Dermis blood vessel endothelial cell (primary cell): ENCODE data around the gene RBM47. TPM values are rescaled to one million over a fixed set of nuclear protein-coding genes. Genes with fewer than 3 reads are reported as not detected.
"Not testable (repeated sequence)": the region's sequence is repeated elsewhere in the genome, so short reads cannot be mapped to it uniquely, and the experiment has no call there.

Experiments
- DNase-seq: peaks from one replicate; pipeline ENCODE4 v3.0.0; 2010
- total RNA-seq: library from RNA; depleted of rRNA; stranded (reverse); fragments of >200 nt; gene quantifications from 2 replicates; pipeline ENCODE4 v1.2.3, GENCODE V29; 2014

The RBM47 gene
- total RNA-seq, 1 donor from 2014 or later = 1.0 TPM

- DNase-seq = no peak
These were observed 191.2 kb downstream of the RBM47 start for GRCh38 chr4:40438384-40439026.

DNA sequence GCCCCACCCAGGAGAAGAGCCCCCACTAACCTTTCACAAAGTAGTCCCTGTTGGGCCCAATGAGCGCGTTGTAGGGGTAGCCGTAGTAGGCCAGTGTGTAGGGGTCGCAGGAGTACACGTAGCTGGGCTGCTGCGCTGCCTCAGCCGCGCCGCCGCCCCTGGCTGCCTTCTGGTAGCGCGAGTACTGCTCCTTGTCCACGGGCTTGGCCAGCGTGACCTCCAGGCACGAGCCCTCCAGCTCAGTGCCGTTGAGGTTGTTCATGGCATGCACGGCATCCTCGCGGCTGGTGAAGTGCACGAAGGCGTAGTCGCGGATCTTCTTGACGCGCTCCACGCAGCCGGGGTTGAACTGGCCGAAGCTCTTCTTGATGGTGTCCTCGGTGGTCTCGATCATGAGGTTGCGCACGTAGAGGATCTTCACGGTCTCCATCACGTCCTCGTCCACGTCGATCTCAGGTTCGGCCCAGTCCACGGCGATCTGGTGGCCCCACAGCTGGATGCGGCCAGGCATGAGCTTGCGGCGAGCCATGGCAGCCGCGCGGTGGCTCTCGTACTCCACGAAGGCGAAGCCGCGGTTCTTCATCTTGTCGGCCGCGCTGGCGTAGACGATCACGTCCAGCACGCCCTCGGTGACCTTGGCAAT, 191.8 kb downstream of the RBM47 start:
- DNase-seq = no peak

GRCh38 chr4:40435306-40435705, 194.4 kb downstream of the RBM47 start:
- not testable (repeated sequence) for DNase-seq

GRCh38 chr4:40434126-40434687, 195.5 kb downstream of the RBM47 start:
- DNase-seq = no peak

- DNase-seq = no peak
These were observed 197.2 kb downstream of the RBM47 start for GRCh38 chr4:40432504-40432903.

DNA sequence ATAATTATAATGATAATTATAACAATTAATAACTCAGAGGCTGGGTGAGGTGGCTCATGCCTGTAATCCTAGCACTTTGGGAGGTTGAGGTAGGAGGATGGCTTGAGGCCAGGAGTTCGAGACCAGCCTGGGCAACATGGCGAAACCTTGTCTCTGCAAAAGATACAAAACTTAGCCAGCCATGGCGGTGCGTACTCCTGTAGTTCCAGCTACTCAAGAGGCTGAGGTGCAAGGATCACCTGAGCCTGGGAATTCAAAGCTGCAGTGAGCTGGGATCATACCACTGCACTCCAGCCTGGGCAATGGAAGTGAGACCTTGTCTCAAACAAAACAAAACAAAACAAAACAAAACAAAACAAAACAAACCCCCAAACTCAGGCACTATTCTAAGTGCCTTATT, 201.8 kb downstream of the RBM47 start:
- DNase-seq = not testable (repeated sequence)

DNA sequence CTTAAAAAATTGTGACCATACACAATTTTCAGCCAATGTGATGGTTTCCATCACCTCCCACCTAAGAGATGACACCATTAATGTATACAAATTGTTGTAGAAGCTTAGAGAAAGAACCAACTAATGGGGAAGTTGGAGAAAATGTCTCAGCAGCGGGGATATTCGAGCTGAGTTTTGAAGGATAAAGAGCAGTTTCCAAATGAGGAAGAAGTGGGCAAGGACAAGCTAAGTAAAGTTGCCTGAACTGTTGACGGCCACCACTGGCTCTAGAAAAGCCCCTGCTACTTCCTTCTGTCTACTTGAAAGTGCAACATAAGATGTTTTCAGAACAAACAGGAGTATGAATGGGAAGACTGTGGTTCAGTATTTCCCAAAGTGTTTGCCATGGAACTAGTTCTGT, 202.5 kb downstream of the RBM47 start:
- no peak for DNase-seq

DNA sequence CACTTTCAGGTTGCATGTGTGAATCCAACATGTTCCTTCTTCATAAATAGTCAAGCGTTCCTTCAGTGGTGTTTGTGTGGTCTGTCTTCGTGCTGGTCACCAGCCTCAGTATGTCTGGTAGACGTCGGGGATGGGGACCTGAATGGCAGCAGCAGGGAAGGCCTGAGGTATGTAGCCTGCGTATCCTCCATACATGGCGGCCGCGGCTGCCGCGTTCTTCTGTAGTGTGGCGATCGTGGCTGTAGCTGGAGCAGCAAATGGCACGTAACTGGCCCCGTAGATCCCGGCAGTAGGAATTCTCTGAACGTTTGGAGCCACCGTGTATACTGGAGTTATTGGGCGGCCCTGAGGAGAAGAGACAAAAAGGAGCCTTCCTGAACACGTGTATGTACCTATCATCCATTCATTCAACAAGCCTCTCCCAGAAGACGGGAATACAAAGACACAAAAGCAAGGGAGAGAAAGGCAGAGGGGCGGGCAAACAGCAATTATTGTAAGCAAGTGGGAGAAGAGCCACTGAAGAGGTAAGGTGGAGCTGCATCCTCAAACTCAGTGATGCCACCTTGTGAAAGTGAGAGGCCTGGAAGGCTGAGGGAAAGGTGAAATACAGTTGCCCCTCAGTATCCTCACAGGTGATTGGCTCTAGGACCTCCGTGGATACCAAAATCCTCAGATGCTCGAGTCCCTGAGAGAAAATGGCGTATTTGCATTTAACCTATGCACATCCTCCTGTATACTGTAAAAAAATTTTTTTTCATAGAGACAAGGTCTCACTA, 203.7 kb downstream of the RBM47 start:
- DNase-seq = no peak

GRCh38 chr4:40423735-40424134, 205.9 kb downstream of the RBM47 start:
- DNase-seq = no peak

GRCh38 chr4:40421839-40422708, 207.6 kb downstream of the RBM47 start:
- DNase-seq = no peak

GRCh38 chr4:40419231-40419912, 210.3 kb downstream of the RBM47 start:
- no peak for DNase-seq

DNA sequence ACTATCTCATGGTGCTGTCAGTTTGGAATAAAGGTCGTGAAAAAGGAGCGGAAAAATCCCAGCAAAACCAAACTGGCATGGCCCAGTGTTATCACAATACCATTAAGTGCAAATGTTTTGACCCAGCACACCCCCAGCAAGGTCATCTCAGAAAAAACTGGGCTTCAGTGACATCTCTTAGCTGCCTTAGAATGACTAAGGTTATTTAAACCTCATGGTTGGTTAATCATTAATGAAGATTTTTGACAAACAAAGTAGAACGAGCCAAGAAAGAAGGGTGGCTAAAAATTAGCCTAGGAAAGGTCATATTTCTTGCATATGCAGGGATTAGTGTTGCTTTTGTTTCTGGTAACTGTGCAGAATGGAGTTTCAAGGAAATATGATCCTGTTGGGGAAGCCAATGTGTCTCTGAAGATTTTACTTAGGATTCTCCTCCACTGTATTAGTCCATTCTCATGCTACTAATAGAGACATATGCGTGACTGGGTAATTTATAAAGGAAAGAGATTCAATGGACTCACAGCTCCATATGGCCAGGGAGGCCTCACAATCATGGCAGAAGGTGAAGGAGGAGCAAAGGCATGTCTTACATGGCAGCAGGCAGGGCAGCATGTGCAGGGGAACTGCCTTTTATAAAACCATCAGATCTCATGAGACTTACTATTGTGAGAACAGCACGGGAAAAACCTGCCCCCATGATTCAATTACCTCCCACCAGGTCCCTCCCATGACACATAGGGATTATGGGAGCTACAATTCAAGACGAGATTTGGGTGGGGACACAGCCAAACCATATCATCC, 211.0 kb downstream of the RBM47 start:
- no peak for DNase-seq

GRCh38 chr4:40417941-40418340, 211.7 kb downstream of the RBM47 start:
- DNase-seq = no peak

DNA sequence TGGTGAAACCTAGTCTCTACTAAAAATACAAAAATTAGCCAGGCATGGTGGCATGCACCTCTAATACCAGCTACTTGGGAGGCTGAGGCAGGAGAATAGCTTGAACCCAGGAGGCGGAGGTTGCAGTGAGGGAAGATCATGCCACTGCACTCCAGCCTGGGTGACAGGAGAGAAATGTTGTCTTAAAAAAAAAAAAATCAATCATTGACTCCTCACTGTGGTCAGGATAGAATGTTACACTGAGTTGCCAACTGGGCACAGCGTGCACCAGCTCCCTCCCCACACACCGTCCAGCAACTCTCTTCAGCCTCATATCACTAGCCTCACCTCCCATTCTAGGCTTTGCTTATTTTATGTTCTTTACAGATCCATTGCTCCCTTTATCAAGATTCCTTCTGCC, 215.0 kb downstream of the RBM47 start:
- DNase-seq = no peak

- no peak for DNase-seq
These were observed 216.5 kb downstream of the RBM47 start for GRCh38 chr4:40412866-40413795.

DNA sequence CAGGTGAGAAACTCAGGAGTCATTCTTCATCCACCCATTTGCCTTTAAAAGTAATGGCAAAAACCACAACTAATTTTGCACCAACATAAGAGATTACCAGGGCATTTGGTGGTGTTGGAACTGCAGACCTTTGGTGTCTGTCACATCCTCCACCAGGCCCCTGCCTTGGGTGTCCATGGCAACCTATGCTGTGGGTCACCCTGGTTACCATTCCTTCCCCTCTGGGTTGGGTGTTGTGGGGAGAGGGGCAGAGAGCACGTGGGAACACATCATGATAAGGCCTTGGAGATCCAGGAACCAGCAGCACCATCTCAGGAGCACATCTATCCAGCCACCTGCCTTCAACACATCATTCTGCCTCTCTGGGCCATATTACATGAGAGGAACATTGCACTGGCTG, 217.3 kb downstream of the RBM47 start:
- no peak for DNase-seq

DNA sequence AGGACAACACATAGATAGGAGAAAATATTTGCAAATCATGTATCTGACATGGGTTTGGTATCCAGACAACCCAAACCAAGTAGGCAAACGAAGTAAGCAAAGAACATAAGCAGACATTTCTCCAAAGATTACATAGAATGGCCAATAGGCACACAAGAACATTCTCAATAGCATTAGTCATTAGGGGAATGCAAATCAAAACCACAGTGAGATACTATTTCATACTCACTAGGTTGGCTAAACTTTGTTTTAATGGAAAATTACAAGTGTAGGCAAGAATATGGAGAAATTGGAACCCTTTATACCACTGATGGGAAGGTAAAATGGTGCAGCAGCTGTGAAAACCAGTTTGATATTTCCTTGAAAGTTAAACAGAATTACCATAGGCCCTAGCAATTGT, 219.8 kb downstream of the RBM47 start:
- DNase-seq = no peak

GRCh38 chr4:40407468-40407867, 222.2 kb downstream of the RBM47 start:
- not testable (repeated sequence) for DNase-seq

GRCh38 chr4:40406340-40406739, 223.3 kb downstream of the RBM47 start:
- no peak for DNase-seq

DNA sequence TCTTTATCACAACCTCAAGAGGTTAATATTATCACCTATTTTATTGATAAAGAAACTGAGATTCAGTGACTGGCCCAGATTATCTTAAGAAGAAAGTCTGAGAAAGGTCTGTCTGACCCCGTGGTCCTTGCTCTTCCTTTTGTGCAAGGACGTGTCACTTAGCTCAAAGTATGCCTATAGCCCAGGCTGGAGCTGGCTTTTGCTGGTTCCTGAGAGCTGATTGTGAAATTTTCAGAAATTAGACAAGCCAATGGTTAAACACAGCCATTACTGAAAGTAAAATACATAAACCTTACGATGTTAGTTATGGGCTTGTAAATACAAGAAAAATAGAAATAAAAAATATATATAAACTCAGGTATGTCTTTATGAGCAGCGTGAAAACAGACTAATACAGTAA, 224.5 kb downstream of the RBM47 start:
- DNase-seq = no peak
